GM12892 (cell line): Measurements from ENCODE around the gene TPRX1.

ENCODE experiments used
- POLR2A ChIP-seq: IDR thresholded peaks from 2 replicates; pipeline ENCODE4 v1.6.1; 2011; ENCODE audit warnings: low read depth, low read length, control low read depth
- POLR2AphosphoS5 ChIP-seq: IDR thresholded peaks from 2 replicates; pipeline ENCODE4 v1.6.1; 2011; ENCODE audit warnings: low read depth, low read length, control low read depth

GRCh38 chr19:47819858-47820257 lies 15.5 kb upstream of the TPRX1 start:
- TF ChIP-seq POLR2AphosphoS5 (no peak), POLR2A (no peak)
